Activated CD8-positive, alpha-beta memory T cell treated with anti-CD3 and anti-CD28 coated beads for 4 hours (primary cell): ENCODE results near the gene SOAT2.

Source experiments
- DNase-seq, 2 donors: peaks; one replicate each; pipeline ENCODE4 v3.0.0-alpha.2; 2020; ENCODE audit warnings: low read depth in 2 of 2

The SOAT2 gene

GRCh38 chr12:53064613-53065436 lies 38.5 kb upstream of the SOAT2 start:
- DNase-seq, result no peak

- no peak for DNase-seq
Measured at GRCh38 chr12:53065470-53065869, 37.8 kb upstream of the SOAT2 start.

DNA sequence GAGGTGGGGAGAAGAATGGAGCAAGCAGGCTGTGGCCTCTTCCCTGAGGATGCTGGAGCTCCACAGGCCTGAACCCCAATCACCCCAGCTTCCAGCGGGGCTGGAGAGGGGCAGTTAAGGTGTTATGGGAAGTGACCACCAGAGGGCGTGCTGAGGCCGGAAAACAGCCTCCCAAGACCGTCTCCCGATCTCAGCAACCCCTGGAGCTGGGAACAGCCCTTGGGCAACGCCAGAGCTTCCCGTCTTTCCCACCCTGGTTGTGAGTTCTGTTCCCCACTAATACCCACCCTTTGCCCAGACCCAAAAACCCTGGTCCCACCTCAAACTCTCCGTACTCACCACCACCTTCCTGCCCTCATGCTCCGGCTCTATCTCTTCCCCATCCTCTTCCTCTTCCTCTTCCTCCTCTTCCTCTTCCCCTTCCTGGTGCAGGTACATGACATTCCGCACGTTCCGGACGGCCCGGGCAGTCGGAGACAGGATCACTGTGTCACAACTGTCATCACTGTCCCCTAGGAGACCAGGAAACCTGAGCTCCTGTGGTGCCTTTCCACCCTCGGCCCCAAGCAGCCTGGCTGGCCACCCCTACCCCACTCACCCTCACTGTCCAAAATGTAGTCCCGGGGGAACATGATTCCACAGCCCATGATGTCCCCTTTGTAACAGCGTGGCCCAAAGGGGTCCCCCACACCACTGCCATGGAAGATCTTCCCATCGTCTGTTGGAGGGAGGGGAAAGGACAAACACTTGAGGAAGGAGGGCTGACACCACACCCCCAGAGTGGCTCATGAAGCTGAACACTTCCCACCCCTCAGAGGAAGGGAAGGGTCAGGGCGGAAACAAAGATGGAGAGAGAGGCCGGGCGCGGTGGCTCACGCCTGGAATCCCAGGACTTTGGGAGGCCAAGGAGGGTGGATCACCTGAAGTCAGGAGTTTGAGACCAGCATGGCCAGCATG lies 37.0 kb upstream of the SOAT2 start:
- DNase-seq, result peak; percentile 27 to 45

DNA sequence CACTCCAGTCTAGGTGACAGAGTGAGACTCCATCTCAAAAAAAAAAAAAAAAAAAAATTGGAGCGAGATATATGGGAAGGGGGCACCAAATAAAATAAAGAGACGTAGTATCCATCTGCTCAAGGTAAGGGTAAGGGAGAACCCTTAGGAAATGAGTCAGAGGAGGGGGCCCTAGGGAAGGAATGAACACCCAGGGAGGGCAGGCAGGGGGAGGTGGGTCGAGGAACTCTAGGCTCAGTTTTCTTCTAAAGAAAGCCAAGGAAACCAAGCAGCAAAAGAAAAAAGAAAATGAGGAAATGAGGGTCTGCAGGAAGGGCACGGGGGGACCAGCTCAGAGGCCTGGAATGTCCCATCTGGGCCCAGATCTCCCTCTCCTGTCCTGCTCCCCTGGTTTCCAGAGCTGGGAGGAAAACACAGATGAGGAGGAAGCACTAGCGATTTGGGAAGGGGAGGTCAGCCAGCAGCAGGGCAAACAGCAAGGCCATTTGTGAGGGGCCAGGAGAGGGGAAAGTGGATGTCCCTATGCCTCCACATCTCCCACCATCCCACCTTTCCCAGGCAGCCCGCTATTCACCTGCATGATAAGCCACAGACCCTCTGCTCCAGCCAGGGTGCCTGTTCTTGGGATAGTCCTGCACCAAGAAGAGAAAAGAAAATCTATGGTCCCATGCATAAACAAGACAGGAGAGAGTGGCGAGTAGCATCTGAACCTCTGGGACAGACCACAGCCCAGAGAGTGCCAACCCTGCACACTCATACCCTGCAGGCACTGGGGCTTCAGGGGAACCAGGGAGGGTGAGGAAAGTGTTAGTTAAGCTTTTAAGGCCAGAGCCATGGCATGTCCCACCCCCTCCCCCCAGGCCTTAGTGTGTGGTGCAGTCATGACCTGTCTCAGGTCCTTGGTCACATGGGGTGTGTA lies 36.0 kb upstream of the SOAT2 start:
- DNase-seq, result no peak

GRCh38 chr12:53067993-53068770 lies 35.1 kb upstream of the SOAT2 start:
- DNase-seq, result no peak

- DNase-seq, result no peak
Measured at GRCh38 chr12:53068811-53069585, 34.3 kb upstream of the SOAT2 start.

DNA sequence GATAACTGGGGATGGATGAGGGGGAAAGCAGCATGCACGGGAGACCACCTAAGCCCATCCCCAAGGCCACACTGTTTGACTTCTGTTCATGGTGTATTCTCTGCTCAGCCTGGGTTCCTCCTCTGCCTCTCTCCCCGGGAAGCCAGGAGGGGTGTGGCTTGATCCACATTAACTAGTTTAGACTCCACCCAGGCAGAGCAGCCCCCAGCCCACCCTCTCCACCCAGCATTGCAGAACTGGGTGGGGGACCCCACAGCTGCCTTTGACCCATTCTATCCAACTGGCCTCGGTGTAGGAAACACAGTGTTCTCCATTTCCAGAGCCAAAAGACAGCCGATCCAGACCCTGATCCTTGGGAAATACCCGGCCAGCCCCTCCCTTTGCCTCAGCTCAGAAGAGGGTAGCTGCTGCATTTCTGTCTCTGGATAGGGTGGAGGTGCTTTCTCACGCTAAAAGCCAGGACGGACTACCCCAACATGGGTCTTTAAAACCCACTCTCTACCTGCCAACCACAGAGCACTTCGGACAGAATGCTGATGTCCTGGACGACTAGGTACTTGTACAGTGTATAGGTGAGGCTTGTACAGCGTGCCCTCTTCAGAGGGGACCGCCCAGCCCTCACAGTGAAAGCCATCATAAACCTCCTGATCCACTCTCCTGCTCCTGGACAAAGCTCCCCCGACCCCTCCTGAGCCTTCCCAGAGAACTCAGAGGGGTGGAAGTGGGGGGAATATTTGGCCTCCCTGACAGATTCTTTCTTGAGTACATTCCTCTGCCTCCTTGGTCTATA lies 33.5 kb upstream of the SOAT2 start:
- no peak for DNase-seq

GRCh38 chr12:53070877-53071492 lies 32.3 kb upstream of the SOAT2 start:
- DNase-seq, result no peak

DNA sequence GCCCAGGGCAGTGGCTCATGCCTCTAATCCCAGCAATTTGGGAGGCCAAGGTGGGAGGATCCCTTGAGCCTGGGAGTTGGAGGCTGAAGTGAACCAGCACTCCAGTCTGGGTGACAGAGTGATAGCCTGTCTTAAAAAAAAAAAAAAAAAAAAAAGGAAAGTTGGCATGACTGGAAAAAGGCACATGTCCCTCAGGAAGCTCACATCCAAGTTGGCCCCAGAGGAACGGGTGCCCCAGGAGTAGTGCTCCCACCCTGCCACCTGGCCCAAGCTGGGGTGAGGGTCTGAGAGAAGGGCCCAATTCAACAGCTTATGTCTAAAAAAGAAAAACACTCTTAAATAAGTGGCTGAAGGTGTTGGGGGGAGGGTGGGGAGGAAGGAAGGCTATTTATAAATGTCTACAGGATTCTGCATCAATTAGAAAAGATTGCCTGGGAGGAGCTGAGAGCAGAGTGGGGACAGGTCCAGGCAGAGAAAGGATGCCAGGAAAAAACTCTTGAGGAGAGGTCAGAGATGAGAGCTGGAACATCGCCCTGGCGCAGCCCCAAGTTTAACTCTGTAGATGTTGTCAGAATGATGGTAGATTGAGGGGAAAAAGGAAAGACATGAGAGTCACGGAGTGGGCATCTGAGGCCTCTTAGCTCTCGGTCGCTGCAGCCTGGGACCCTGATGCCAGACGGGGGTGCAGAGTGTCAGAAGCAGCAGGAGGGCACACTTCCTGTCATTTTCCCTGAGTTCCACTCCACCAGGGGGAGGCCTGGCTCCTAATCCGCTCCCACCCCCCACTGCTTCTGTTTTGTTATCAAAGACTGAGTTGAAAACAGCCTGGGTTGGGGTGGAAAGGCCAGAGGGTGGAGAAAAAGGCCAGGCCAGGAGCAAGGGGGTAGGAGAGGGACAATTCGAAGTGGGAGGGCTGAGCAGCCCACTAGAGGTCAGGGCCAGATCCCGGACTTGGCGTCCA lies 31.4 kb upstream of the SOAT2 start:
- no peak for DNase-seq

DNA sequence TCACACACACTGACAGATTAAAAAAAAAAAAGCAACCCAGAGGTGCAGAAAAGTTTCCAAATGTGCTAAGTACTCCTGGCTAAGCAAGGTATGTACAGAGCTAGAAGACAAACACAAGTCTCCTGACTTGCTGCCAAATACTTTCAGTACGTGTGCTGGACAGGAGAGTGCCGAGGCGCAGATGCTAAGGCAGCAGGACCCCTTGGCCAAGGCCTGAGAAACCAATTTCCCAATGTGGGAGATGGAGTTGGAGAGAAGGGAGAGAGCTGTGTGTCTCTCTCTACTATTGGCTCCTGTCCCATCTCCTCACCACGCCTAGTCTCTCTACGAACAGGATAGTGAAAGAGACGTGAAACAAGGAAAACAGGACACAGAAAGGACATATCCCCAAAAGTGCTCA lies 29.4 kb upstream of the SOAT2 start:
- DNase-seq, result no peak

GRCh38 chr12:53074283-53074998 lies 28.8 kb upstream of the SOAT2 start:
- DNase-seq, result no peak

GRCh38 chr12:53074999-53075370 lies 28.3 kb upstream of the SOAT2 start:
- no peak for DNase-seq

GRCh38 chr12:53076461-53076860 lies 26.8 kb upstream of the SOAT2 start:
- no peak for DNase-seq

DNA sequence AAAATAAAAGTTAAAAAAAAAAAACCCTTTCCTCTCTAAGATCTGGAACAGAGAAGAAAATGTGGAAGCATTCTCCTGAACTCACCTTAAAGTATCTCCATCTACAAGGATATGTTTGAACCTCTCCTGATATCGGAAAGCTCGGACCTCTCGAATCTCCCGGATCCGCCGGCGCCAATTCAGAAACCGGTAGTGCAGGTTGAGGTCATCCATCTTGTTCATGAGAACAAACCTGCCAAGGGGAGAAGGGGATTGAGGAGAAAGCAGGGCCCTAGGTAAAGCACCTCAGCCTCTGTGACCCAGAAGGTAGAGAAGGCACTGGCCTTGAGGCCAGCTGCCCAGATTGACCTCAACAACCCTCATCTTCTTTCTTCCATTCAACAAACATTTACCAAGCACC lies 26.3 kb upstream of the SOAT2 start:
- no peak for DNase-seq

DNA sequence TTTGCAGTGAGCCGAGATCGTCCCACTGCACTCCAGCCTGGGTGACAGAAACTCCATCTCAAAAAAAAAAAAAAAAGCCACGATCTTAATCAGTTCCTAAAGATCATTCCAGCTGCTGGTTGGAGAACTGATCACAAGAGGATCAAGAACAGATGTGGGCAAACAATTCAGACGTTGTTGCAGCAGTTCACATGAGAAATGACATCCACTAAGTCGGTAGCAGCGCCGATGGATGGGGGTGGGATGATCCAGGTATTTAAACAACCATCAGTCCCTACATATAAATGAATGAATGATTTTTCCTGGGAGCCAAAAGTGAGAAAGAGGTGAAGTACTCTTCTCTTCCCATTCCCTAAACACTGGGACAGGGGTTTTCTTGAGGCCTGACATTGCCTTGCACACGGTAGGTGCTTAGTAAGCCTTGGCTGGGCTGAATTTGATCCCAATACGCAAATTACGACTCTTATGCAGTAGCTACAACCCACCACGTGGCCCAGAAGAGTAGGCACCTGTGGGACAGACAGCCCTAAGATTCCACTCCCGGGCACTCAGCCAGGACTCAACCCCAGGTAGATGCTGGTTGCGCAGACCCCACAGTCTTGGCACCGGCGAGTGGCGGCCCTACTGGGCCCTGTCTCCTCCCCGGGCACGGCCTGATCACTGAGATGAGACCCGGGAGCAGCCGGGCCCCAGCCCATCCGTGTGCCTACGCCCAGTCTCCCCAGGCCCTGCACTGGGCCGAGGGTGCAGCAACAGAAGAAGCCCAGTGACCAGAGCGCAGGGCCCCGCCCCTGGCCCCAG lies 24.7 kb upstream of the SOAT2 start:
- DNase-seq, result no peak
